ENCODE results near the gene SHC2.
A peak's percentile ranks its signal among the peaks of the same experiment; 100 is the strongest.

Gene SHC2

GRCh38 chr19:478976-479375 is 18.1 kb upstream of the SHC2 start:
- H3K9me3 ChIP-seq (ENCODE audit: low read depth, low read length), result no peaks in the 10 kb centered on the region
- H3K4me3 ChIP-seq, result no peak overlapping the region
- no peaks in the 10 kb centered on the region for H3K36me3 ChIP-seq (ENCODE audit: insufficient read depth, low read length)
- no peak overlapping the region for H3K9ac ChIP-seq (ENCODE audit: insufficient read length)
- DNase-seq (ENCODE audit: low read depth, low spot score), result no peak
- TF ChIP-seq FOXP2 (optimal IDR thresholded peaks at IDR 0.05; ENCODE audit: control extremely low read depth, extremely low read length, insufficient read depth) (no peak), POLR2AphosphoS5 (IDR thresholded peaks at IDR 0.05; ENCODE audit: borderline replicate concordance, low read depth, low read length) (no peak)
- H3K27ac ChIP-seq, result peak overlapping the region; percentile 2; the same call in 1 of the 2 replicates

- TF ChIP-seq EZH2 (IDR thresholded peaks at IDR 0.05), result no peak
- no peak for TF ChIP-seq POLR2AphosphoS5 (IDR thresholded peaks at IDR 0.05; ENCODE audit: borderline replicate concordance, low read depth, low read length)
- DNase-seq (ENCODE audit: low read depth, low spot score), result no peak
- no peak overlapping the region for H3K9ac ChIP-seq (ENCODE audit: insufficient read length)
These were observed 17.5 kb upstream of the SHC2 start for GRCh38 chr19:478236-478903.

DNA sequence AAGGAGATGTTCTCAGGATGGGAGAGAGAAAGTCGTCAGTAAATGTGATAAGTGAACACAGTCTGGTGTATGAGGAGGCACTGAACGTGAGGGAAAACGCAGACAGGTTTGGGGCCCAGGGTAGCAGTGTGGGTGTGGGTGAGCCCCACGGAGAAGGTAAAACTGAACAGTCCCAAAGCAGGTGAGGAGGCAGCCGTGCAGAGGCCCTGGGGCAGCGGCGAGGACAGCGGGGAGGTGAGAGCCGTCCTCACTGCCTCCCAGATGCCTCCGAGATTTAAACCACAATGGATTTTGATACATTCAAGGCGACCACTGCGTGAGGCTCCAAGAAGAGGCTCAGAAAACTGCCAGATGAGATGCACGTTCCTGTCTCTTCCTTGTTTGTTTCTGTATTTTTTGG is 14.5 kb upstream of the SHC2 start:
- TF ChIP-seq EZH2 (IDR thresholded peaks at IDR 0.05), result no peak
- no peak for TF ChIP-seq POLR2AphosphoS5 (IDR thresholded peaks at IDR 0.05; ENCODE audit: borderline replicate concordance, low read depth, low read length)
- TF ChIP-seq FOXP2 (optimal IDR thresholded peaks at IDR 0.05; ENCODE audit: control extremely low read depth, extremely low read length, insufficient read depth), result no peak
- Histone ChIP-seq H3K27ac (no peak overlapping the region), H3K9ac (ENCODE audit: insufficient read length) (no peak overlapping the region), H3K9me3 (ENCODE audit: low read depth, low read length) (no peaks in the 10 kb centered on the region), H3K36me3 (ENCODE audit: insufficient read depth, low read length) (no peaks in the 10 kb centered on the region), H3K4me3 (no peak overlapping the region)
- no peak for DNase-seq (ENCODE audit: low read depth, low spot score)

More at GRCh38 chr19:478236-478903, 17.5 kb upstream of the SHC2 start:
- no peaks in the 10 kb centered on the region for H3K36me3 ChIP-seq (ENCODE audit: insufficient read depth, low read length)
- H3K9me3 ChIP-seq (ENCODE audit: low read depth, low read length), result no peaks in the 10 kb centered on the region
- peak overlapping the region; percentile 2; the same call in 1 of the 2 replicates for H3K27ac ChIP-seq
- no peak overlapping the region for H3K4me3 ChIP-seq

DNA sequence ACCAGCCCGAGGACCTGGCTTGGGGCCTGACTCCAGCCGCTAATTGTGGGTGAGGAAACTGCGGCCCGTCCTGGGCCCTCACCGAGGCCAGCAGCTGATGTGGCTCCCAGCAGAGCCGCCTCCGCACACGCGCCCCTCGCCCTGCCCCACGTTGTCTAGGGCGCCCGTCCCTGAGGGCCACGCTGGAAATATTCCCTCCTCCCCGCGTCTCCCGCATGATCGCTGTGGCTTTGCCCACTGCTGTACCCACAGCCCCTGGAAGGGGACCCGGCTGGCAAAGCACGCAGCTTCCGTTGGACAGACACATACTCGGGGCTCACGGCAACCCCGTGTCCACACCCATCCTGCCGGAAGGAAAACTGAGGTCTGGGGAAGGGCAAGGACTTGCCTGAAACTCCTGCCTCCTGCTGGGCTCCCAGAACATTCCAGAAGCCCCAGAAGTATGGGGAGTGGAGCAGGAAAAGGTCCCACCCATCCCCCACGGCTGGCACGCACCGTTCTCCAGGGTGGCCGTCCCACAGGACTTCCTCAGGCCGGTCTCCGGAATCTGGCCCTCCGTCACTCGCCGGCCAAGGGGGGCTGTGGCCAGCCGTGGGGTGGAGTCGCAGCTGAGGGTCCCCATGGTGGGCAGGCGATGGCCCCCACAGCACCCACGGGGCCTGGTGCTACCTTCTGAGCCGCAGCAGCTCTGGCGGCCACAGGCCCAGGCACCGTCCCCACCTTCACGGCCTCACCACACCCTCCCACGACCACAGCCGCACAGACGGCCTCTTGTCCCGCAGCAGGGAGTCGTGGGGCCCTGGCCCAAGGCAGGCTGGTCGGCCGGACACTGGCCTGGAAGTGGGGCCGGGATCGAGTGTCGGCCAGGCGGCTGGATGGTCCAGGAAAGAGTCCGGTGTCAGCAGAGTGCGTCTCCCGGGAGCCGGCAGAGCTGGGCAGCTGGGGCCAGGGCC is 13.6 kb upstream of the SHC2 start:
- Histone ChIP-seq H3K4me3 (no peak overlapping the region), H3K9ac (ENCODE audit: insufficient read length) (no peak overlapping the region), H3K27ac (no peak overlapping the region), H3K9me3 (ENCODE audit: low read depth, low read length) (no peaks in the 10 kb centered on the region), H3K36me3 (ENCODE audit: insufficient read depth, low read length) (no peaks in the 10 kb centered on the region)
- TF ChIP-seq POLR2AphosphoS5 (IDR thresholded peaks at IDR 0.05; ENCODE audit: borderline replicate concordance, low read depth, low read length) (no peak), EZH2 (IDR thresholded peaks at IDR 0.05) (no peak), FOXP2 (optimal IDR thresholded peaks at IDR 0.05; ENCODE audit: control extremely low read depth, extremely low read length, insufficient read depth) (no peak)
- DNase-seq (ENCODE audit: low read depth, low spot score), result no peak

- no peak overlapping the region for H3K27ac ChIP-seq
- DNase-seq (ENCODE audit: low read depth, low spot score), result no peak
- no peak overlapping the region for H3K9ac ChIP-seq (ENCODE audit: insufficient read length)
- H3K36me3 ChIP-seq (ENCODE audit: insufficient read depth, low read length), result no peaks in the 10 kb centered on the region
- H3K4me3 ChIP-seq, result no peak overlapping the region
- TF ChIP-seq EZH2 (IDR thresholded peaks at IDR 0.05), result no peak
- TF ChIP-seq FOXP2 (optimal IDR thresholded peaks at IDR 0.05; ENCODE audit: control extremely low read depth, extremely low read length, insufficient read depth), result no peak
- no peak for TF ChIP-seq POLR2AphosphoS5 (IDR thresholded peaks at IDR 0.05; ENCODE audit: borderline replicate concordance, low read depth, low read length)
- no peaks in the 10 kb centered on the region for H3K9me3 ChIP-seq (ENCODE audit: low read depth, low read length)
These were observed 11.4 kb upstream of the SHC2 start for GRCh38 chr19:472005-472858.

DNA sequence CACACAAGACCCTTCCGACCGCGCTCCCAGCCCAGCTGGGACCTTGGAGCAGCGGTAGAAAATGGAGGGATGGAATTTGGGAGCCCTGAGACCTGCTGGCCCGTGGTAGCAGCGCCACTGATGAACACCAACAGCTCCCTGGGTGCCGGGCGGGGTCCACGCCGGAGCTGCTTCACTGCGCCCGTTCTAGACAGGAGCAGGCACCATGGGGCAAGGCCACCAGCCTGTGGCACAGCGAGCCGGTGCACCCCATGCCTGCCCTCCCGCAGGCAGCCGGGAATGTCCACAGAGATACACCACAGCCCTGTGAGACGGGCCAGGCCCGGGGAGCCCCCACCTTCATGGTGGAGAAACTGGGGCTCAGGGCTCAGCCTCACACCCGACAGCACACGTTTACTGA is 9.9 kb upstream of the SHC2 start:
- H3K4me3 ChIP-seq, result no peak overlapping the region
- H3K9ac ChIP-seq (ENCODE audit: insufficient read length), result no peak overlapping the region
- H3K36me3 ChIP-seq (ENCODE audit: insufficient read depth, low read length), result no peaks in the 10 kb centered on the region
- no peaks in the 10 kb centered on the region for H3K9me3 ChIP-seq (ENCODE audit: low read depth, low read length)
- DNase-seq (ENCODE audit: low read depth, low spot score), result no peak
- TF ChIP-seq POLR2AphosphoS5 (IDR thresholded peaks at IDR 0.05; ENCODE audit: borderline replicate concordance, low read depth, low read length) (no peak), EZH2 (IDR thresholded peaks at IDR 0.05) (no peak), FOXP2 (optimal IDR thresholded peaks at IDR 0.05; ENCODE audit: control extremely low read depth, extremely low read length, insufficient read depth) (no peak)
- no peak overlapping the region for H3K27ac ChIP-seq

DNA sequence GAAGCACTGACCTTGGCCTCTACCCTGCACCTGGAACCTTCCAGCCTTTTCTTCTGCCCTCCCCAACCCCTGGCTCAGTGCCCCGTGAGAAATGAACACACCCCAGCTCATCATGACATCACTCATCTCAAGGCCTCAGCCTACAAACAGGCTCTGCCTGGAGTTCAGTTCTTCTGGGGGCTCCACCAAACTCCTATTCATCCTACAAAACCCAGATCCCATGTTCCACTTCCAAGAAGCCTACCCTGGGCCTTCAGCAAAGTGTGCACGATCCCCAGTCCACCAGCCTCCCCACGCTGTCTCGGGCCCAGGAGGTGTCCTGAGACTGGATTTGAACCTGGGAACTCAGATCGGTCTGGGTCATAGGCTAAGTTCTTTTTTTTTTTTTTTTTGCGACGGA is 9.0 kb upstream of the SHC2 start:
- DNase-seq (ENCODE audit: low read depth, low spot score), result no peak
- Histone ChIP-seq H3K4me3 (no peak overlapping the region), H3K9me3 (ENCODE audit: low read depth, low read length) (no peaks in the 10 kb centered on the region), H3K36me3 (ENCODE audit: insufficient read depth, low read length) (no peaks in the 10 kb centered on the region), H3K27ac (no peak overlapping the region), H3K9ac (ENCODE audit: insufficient read length) (no peak overlapping the region)
- TF ChIP-seq EZH2 (IDR thresholded peaks at IDR 0.05), result no peak
- no peak for TF ChIP-seq FOXP2 (optimal IDR thresholded peaks at IDR 0.05; ENCODE audit: control extremely low read depth, extremely low read length, insufficient read depth)
- TF ChIP-seq POLR2AphosphoS5 (IDR thresholded peaks at IDR 0.05; ENCODE audit: borderline replicate concordance, low read depth, low read length), result no peak

Data from SK-N-MC (cell line).